Right ventricle myocardium superior (tissue), 1 donor: ENCODE data around the gene CDK5R2. TPM values are rescaled to one million over a fixed set of nuclear protein-coding genes. Genes with fewer than 3 reads are reported as not detected.
"Not testable (repeated sequence)": the region's sequence is repeated elsewhere in the genome, so short reads cannot be mapped to it uniquely, and the experiment has no call there.

Experiments used
- ATAC-seq: fragments of 200-7000 bp; cut with Tn5 transposase; one replicate; pipeline ENCODE4 v1.9.1; 2020; ENCODE audit warnings: mild to moderate bottlenecking; ENCODE audit not compliant: poor library complexity
- DNase-seq: peaks from one replicate; pipeline ENCODE4 v3.0.0-alpha.2; 2020
- intact Hi-C: fragments of 100-400 bp; cut with DNase I; formaldehyde crosslinking; loops from one replicate; pipeline ENCODE4 v1.11.2; 2022
- long read RNA-seq: library from polyadenylated mRNA; unstranded; transcript quantifications from one replicate; pipeline ENCODE4 v2.0.0, GENCODE V29; 2021
- total RNA-seq: library from RNA; stranded (reverse); fragmentation: NEBNext Ultra II Directional; extraction: Animal tissue kit (Norgen Biotek cat#: 25700); gene quantifications from one replicate; pipeline ENCODE4 v1.2.1, GENCODE V29; 2021
- donor health status: DM: no; HTN: yes; CAD: no; lungs with severe emphysema.

The CDK5R2 gene
- total RNA-seq: not detected
- long read RNA-seq: 0 reads

DNA sequence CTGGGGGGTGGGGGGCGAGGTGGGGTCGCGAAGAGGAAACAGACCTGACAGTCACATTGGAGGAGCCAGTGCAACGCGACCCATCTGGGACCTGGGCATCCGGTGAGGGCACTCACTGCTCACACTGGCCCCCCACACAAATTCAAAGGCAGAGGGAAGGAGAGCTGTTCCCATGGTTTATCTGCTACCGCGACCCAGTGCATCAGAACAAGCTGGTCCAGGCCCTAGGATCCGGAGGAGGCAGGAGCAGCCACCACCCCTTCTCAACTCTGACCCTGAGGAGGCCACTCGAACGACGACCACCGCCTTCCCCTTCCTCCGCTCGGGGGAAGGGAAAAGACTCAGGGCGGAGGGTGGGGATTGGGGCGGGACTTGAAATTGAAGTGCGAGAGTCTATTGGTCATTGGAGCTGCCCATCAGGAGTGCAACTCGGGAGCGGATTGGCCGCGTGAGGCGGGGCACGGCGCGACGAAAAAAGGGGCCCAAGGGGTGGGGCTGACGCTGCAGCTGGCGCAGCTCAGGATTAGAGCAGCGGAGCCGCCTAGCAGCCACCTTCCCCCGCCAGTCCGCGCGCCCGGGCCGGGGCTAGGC is at the start of gene CDK5R2:
CDK5R2 (plus strand) TSS at position 526 of the 591 bp plus-strand sequence. CDS start 155 bp downstream, outside the sequence.
- ATAC-seq (peak; percentile 88), DNase-seq (peak; percentile 70)
- intact Hi-C loops: no loop called here

- no peak for DNase-seq
- intact Hi-C loops: no loop called here
- ATAC-seq: no peak
Measured at GRCh38 chr2:218910741-218911140, 48.7 kb upstream of the CDK5R2 start.

GRCh38 chr2:218920504-218920903 is 39.0 kb upstream of the CDK5R2 start:
- ATAC-seq (no peak), DNase-seq (no peak)
- intact Hi-C loops: no loop called here

DNA sequence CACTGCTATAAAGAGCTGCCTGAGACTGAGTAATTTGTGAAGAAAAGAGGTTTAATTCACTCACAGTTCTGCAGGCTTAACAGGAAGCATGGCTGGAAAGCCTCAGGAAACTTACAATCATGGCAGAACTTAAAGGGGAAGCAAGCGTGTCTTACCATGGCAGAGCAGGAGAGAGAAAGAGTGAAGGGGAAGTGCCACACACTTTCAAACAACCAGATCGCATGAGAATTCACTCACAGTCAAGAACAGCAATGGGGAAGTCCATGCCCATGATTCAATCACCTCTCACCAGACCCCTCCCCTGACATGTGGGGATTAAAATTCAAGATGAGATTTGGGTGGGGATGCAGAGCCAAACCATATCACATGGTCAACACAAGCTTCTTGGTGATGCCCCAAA is 34.7 kb upstream of the CDK5R2 start:
- intact Hi-C loops: no loop called here
- ATAC-seq: no peak
- DNase-seq: no peak

DNA sequence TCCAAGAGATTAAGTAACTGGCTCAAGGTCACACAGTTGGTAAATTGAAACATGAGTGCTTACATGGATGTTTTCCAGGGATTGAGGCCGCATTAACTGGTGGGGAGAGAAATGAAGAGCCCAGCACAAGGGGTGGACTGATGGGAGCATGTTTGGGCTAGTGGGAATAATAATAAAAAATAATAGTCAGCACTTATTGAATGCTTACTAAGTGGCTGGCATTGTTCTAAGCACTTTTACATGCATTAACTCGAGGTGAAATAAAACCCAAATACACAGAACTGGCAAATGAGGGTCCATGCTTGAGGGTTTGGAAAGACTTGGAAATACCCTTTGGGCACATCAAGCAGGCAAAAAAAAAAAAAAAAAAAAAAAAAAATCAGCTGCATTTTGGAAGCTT is 34.0 kb upstream of the CDK5R2 start:
- intact Hi-C loops: no loop called here
- DNase-seq: no peak
- ATAC-seq: no peak

DNA sequence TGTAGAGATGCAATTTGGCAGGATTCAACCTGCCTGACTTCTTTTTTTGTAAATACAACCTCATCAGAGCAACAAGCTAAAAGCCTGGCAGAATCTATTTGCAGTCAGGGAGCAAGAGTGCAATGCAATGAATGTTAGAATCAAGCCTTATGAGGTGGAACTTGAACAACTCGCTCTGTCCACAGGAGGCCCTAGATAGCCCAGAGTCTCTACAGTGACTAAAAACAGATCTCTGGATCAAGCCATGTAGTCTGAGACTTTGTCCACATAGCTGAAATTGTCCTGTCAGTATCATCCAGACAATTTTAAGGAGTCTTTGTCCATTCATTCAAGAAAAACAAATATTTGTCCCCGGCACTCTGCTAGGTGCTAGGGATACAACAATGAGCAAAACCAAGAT is 32.0 kb upstream of the CDK5R2 start:
- DNase-seq (no peak), ATAC-seq (no peak)
- intact Hi-C loops: no loop called here

- DNase-seq (no peak), ATAC-seq (no peak)
- intact Hi-C loops: no loop called here
Measured at GRCh38 chr2:218927876-218928275, 31.6 kb upstream of the CDK5R2 start.

GRCh38 chr2:218930488-218930887 is 29.0 kb upstream of the CDK5R2 start:
- intact Hi-C loops, ATAC-seq, DNase-seq: not testable (repeated sequence)

DNA sequence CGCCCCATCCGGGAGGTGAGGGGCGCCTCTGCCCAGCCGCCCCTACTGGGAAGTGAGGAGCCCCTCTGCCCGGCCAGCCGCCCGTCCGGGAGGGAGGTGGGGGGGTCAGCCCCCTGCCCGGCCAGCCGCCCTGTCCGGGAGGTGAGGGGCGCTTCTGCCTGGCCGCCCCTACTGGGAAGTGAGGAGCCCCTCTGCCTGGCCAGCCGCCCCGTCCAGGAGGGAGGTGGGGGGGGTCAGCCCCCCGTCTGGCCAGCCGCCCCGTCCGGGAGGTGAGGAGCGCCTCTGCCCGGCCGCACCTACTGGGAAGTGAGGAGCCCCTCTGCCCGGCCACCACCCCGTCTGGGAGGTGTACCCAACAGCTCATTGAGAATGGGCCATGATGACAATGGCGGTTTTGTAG is 27.7 kb upstream of the CDK5R2 start:
- intact Hi-C loops, DNase-seq, ATAC-seq: not testable (repeated sequence)

GRCh38 chr2:218944759-218945404 is 14.6 kb upstream of the CDK5R2 start:
- DNase-seq: no peak
- ATAC-seq: no peak
- intact Hi-C loops: no loop called here

GRCh38 chr2:218946621-218947020 is 12.8 kb upstream of the CDK5R2 start:
- DNase-seq (no peak), ATAC-seq (no peak)
- intact Hi-C loops: no loop called here

DNA sequence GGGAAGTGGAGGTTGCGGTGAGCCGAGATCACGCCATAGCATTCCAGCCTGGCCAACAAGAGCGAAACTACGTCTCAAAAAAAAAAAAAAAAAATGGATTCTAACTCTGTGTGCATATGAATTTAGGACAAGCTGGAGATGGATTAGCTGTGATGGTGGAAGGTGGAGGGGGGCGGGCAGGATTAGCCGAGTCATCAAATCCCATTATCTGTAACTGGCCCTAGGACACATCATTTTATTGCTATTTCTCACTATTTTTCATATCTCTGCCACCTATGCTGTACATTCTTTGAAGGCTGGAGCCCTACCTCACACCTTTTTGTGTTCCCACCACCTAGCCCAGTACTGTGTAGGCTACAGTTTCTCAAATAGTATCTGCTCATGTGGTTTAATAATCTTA is 7.3 kb upstream of the CDK5R2 start:
- no peak for ATAC-seq
- intact Hi-C loops: no loop called here
- DNase-seq: no peak

GRCh38 chr2:218953366-218953954 is 6.0 kb upstream of the CDK5R2 start:
- no peak for DNase-seq
- ATAC-seq: no peak
- intact Hi-C loops: no loop called here

- intact Hi-C loops: no loop called here
- ATAC-seq (no peak), DNase-seq (no peak)
Measured at GRCh38 chr2:218954541-218955300, 4.7 kb upstream of the CDK5R2 start.

DNA sequence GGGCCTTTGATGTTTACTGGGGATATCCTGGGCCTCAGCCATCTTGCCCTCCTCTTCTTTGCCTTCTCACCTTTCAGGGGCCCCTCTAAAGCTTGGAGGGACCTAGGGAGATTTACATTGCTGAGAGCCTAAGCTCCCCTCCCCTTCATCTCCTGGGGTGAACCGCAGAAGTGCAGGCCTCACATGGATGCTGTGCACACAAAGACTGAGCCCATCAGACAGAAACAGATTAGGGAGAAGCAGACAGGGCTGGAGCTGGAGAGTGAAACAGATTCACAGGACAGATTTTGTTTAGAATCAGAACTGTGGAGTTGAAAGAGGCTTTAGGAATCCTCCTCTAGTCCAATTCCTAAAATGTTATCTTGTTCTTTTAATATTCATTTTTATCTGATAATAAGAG is 3.4 kb upstream of the CDK5R2 start:
- no peak for DNase-seq

DNA sequence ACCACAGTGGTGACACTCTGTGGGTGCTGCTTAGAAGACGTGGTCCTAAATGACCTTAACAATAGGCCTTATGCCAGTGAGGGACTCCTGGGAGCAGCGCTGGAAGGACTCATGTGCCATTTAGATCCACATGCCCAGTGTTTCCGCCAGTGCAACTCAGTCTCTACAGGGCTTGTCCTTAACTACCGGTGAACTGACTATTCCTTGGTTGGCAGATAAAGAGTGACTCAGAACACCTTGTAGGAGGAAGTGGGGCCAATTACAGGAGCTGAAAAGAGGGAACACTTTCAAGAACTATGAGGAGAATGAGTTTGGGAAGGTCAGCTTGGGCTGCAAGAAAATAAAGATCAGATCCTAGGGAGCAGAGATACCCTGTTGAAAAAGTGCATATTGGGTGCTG is 1.8 kb upstream of the CDK5R2 start:
- DNase-seq (no peak), ATAC-seq (no peak)
- intact Hi-C loops: no loop called here

More for the DNA sequence above, 3.4 kb upstream of the CDK5R2 start:
- no peak for ATAC-seq
- intact Hi-C loops: no loop called here

GRCh38 chr2:218958276-218958675 is 1.2 kb upstream of the CDK5R2 start:
- ATAC-seq: no peak
- no peak for DNase-seq
- intact Hi-C loops: no loop called here

- DNase-seq: no peak
- ATAC-seq: no peak
- intact Hi-C loops: no loop called here
Measured at GRCh38 chr2:218959761-218960308, 369 bp downstream of the CDK5R2 start.
